HFFc6 (cell line): ENCODE measurements around the gene HSPBAP1. TPM values are rescaled to one million over a fixed set of nuclear protein-coding genes. Genes with fewer than 3 reads are reported as not detected.

Source experiments
- DNase-seq: peaks from one replicate; pipeline ENCODE4 v3.0.0-alpha.2; 2018
- H3K27ac Mint-ChIP-seq: 2 replicates; pipeline ENCODE4 v1.8.0; 2020; ENCODE audit warnings: mild to moderate bottlenecking, mixed read lengths
- H3K27me3 Mint-ChIP-seq: 2 replicates; pipeline ENCODE4 v1.8.0; 2021; ENCODE audit warnings: mild to moderate bottlenecking, moderate library complexity, mixed read lengths; ENCODE audit not compliant: insufficient read depth
- H3K36me3 Mint-ChIP-seq: 2 replicates; pipeline ENCODE4 v1.8.0; 2021; ENCODE audit warnings: low read depth, mixed read lengths
- H3K4me1 Mint-ChIP-seq: 2 replicates; pipeline ENCODE4 v1.8.0; 2020; ENCODE audit warnings: low read depth, mixed read lengths
- H3K4me3 Mint-ChIP-seq: 2 replicates; pipeline ENCODE4 v1.8.0; 2020; ENCODE audit warnings: mild to moderate bottlenecking, moderate library complexity, mixed read lengths
- H3K9me3 Mint-ChIP-seq: 2 replicates; pipeline ENCODE4 v1.8.0; 2020; ENCODE audit warnings: mild to moderate bottlenecking, mixed read lengths
- CTCF ChIP-seq: fragments of 200-600 bp; sonication (generic); IDR thresholded peaks from 2 replicates; pipeline ENCODE4 v1.5.0; 2021; ENCODE audit warnings: antibody characterized with exemption, mild to moderate bottlenecking
- total RNA-seq, 6 experiments: library from RNA; stranded (reverse); fragmentation: NEBNext Ultra II Directional; extraction: Animal tissue kit (Norgen Biotek cat#: 25700); gene quantifications; 2 replicates in 1 of 6; 3 replicates in 5 of 6; pipeline ENCODE4 v1.2.3, GENCODE V29; 2021

HSPBAP1 gene
- total RNA-seq, 6 experiments from 2014 or later = 1.5 to 3.2 (median 2.6) TPM

GRCh38 chr3:122785231-122785630 is 8.4 kb downstream of the HSPBAP1 start:
- TF ChIP-seq CTCF = no peak
- no peaks in the 10 kb centered on the region for H3K36me3 Mint-ChIP-seq
- peaks cover 3% of the 10 kb centered on the region; the same call in 1 of the 2 replicates for H3K9me3 Mint-ChIP-seq
- H3K4me3 Mint-ChIP-seq = no peak overlapping the region
- no peak for DNase-seq
- H3K27ac Mint-ChIP-seq = no peak overlapping the region
- H3K4me1 Mint-ChIP-seq = peaks cover 29% of the 10 kb centered on the region
- H3K27me3 Mint-ChIP-seq = no peaks in the 10 kb centered on the region; the same call in 1 of the 2 replicates

GRCh38 chr3:122784436-122784835 is 9.2 kb downstream of the HSPBAP1 start:
- no peak for TF ChIP-seq CTCF
- peak; percentile 53 for DNase-seq
- Mint-ChIP-seq H3K4me1 (peaks cover 29% of the 10 kb centered on the region), H3K27me3 (no peaks in the 10 kb centered on the region; the same call in 1 of the 2 replicates), H3K9me3 (peaks cover 3% of the 10 kb centered on the region; the same call in 1 of the 2 replicates), H3K36me3 (no peaks in the 10 kb centered on the region), H3K27ac (peak overlapping the region; percentile 7; the same call in 1 of the 2 replicates), H3K4me3 (no peak overlapping the region)

- Mint-ChIP-seq H3K27ac (no peak overlapping the region), H3K9me3 (peaks cover 3% of the 10 kb centered on the region; the same call in 1 of the 2 replicates), H3K4me3 (no peak overlapping the region), H3K36me3 (no peaks in the 10 kb centered on the region), H3K27me3 (no peaks in the 10 kb centered on the region; the same call in 1 of the 2 replicates), H3K4me1 (peaks cover 29% of the 10 kb centered on the region)
- TF ChIP-seq CTCF = no peak
- DNase-seq = no peak
Observed at GRCh38 chr3:122782804-122783203, 10.8 kb downstream of the HSPBAP1 start.

GRCh38 chr3:122777563-122777962 is 16.1 kb downstream of the HSPBAP1 start:
- no peak overlapping the region for H3K4me3 Mint-ChIP-seq
- 0 out of 2 replicates have a peak, but pooled peaks cover 2% of the 10 kb centered on the region for H3K27me3 Mint-ChIP-seq
- DNase-seq = no peak
- TF ChIP-seq CTCF = no peak
- no peak overlapping the region for H3K27ac Mint-ChIP-seq
- H3K9me3 Mint-ChIP-seq = peaks cover 3% of the 10 kb centered on the region; the same call in 1 of the 2 replicates
- no peaks in the 10 kb centered on the region for H3K36me3 Mint-ChIP-seq
- no peaks in the 10 kb centered on the region for H3K4me1 Mint-ChIP-seq

GRCh38 chr3:122776675-122777468 is 16.8 kb downstream of the HSPBAP1 start:
- Mint-ChIP-seq H3K9me3 (peaks cover 3% of the 10 kb centered on the region; the same call in 1 of the 2 replicates), H3K27ac (no peak overlapping the region), H3K4me3 (no peak overlapping the region), H3K27me3 (0 out of 2 replicates have a peak, but pooled peaks cover 2% of the 10 kb centered on the region), H3K4me1 (no peaks in the 10 kb centered on the region), H3K36me3 (no peaks in the 10 kb centered on the region)
- no peak for TF ChIP-seq CTCF
- DNase-seq = no peak
